Activated T-helper 1 cell treated with Interleukin-2 at 50 U/mL for 16 hours (primary cell): ENCODE data around the gene C1orf21.

Experiments used
- DNase-seq: peaks from one replicate; pipeline ENCODE4 v3.0.0-alpha.2; 2020; ENCODE audit warnings: low read depth

Gene C1orf21

GRCh38 chr1:184485751-184486723, 99.2 kb downstream of the C1orf21 start:
- DNase-seq: no peak

- DNase-seq: no peak
Measured at GRCh38 chr1:184486761-184487445, 100.1 kb downstream of the C1orf21 start.

- DNase-seq: no peak
Measured at GRCh38 chr1:184487531-184488193, 100.8 kb downstream of the C1orf21 start.

DNA sequence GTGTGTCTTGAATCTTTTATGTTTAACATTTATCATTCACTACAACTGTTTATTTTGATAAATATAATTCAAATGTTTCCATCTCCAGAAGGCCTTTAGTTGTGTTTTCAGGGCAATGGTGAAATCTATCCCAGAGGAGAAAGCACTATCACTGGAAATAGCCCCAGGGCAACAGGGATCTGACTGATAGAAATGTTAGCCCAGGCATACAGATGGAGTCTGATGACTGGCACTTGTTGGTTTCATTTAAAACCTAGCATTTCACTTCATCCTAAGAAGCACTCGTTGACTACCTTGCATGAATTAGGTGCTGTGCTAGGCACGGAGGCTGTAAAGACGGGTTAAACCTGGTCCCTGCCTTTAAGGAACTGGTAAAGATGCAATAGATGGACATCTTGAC, 103.1 kb downstream of the C1orf21 start:
- no peak for DNase-seq

GRCh38 chr1:184492536-184492935, 105.7 kb downstream of the C1orf21 start:
- no peak for DNase-seq

GRCh38 chr1:184493987-184494388, 107.2 kb downstream of the C1orf21 start:
- DNase-seq: no peak

GRCh38 chr1:184494929-184495328, 108.1 kb downstream of the C1orf21 start:
- no peak for DNase-seq

DNA sequence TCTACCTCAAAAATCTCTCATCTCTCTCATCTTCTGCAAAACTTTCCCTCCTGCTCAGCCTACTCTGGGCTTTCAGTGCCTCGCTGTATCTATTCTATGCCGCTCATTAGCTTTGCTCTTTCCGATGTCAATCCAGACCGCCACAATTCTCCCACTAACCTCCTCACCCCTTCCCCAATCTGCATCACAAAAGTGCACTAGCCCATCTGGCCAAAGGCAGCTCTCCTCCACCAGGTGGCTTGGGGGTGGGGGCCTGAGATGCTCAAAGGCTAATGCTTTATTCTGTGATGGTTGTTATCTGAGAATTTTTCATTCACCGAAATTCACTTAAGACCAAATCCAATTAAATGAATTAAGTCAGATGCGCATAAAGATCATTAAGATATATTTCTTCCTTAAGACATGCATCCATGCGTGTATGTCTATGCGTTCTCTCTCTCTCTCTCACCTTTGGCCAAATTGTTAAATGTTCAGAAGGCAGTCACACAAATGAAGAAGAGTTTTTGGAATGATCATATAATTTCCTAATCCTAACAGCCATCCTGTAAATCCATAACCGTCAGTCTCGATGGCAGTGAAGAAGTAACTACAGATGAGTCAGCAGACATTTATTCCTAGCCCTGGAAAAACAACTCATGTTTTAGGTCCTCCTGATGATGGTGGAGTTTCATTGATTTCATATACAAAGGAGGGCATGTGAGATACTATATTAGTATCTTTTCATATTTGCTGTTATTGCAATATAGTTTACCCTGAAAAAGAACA, 111.3 kb downstream of the C1orf21 start:
- DNase-seq: no peak

GRCh38 chr1:184499616-184500015, 112.8 kb downstream of the C1orf21 start:
- no peak for DNase-seq

GRCh38 chr1:184502161-184502560, 115.3 kb downstream of the C1orf21 start:
- no peak for DNase-seq

- no peak for DNase-seq
Measured at GRCh38 chr1:184503221-184503749, 116.5 kb downstream of the C1orf21 start.

GRCh38 chr1:184504040-184504954, 117.5 kb downstream of the C1orf21 start:
- DNase-seq: no peak

DNA sequence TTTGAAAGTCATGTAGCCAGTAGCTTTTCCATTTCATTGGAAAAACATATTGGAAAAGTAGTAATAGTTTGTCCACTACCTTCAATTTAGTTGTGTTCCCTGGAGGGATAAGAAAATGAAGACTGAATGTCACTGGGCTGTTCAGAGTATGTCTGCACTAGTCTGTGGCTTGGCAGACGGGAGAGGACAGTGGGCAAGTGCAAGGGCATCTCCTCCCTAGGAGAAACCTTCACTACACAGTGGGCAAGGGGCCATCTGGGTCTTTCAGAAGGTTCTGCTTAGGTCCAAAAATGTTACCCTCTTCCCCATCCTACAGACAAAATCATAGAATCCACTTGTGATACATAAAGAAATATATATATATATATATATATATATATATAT, 118.1 kb downstream of the C1orf21 start:
- no peak for DNase-seq

DNA sequence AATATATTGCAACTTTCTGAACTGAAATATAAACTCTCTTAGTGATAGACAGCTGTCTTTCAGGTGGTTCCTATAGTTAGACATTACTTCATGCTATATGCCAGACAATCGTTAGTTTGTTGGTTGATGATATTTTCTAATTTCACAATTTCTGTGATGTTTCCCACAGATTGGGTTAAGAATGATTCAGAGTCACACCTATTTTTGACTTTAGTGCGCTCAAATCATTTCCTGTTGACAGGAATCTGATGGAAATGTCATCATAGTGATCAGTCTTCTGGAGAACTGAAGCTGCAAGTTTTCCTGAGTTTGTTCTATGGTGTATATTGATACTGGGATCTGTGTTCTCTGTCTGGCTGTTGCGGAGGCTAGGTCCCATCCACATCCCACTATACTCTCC, 119.7 kb downstream of the C1orf21 start:
- DNase-seq: no peak

GRCh38 chr1:184507165-184507564, 120.3 kb downstream of the C1orf21 start:
- no peak for DNase-seq

DNA sequence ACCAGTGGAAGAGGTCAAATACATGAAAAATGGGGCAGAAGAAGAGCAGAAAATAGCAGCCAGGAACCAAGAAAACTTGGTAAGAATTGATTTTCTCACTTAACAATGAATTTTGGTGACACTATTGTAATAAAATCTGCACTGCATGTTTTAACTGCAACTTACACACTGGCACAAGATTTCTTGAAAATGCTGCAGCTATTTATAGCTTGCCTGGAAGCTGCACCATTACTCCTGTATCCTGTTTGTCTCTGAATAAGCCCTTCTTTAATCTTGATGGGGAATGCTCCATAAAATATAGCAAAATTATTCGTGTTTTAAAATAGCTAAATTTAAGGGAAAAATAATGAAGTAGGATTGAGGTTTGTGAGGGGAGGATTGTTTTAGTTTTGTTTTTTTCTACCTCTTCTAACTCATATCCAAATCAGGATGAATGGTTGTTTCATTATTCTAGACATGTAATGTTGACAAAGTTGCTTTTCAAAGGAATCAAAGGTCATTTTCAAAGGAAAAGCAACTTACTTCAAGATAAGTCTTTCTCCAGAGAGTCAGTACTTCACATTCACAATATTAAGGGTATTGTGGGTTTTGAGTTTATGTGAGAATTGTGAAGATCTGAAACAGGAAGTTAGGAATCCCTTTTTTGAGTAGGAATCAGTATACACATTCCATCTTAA, 120.9 kb downstream of the C1orf21 start:
- DNase-seq: no peak

GRCh38 chr1:184509105-184509504, 122.3 kb downstream of the C1orf21 start:
- no peak for DNase-seq

DNA sequence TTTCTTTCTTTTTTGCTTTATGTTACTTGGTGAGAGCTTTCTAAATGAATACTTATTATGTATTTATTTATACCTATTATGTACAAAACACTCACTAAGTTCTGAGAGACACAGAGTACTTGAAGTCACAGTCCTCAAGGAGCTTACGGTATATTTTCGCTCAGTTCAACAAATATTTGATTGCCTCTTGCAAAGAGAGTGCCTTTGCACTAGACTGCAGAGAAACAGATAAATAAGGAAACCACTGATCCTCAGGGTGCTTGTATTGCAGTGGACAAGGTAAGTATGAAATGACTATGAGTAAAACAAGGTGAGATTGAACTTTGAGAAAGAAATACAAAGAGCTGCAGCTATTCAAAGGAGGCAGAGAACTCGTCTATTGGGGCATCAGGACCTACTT, 123.3 kb downstream of the C1orf21 start:
- no peak for DNase-seq

DNA sequence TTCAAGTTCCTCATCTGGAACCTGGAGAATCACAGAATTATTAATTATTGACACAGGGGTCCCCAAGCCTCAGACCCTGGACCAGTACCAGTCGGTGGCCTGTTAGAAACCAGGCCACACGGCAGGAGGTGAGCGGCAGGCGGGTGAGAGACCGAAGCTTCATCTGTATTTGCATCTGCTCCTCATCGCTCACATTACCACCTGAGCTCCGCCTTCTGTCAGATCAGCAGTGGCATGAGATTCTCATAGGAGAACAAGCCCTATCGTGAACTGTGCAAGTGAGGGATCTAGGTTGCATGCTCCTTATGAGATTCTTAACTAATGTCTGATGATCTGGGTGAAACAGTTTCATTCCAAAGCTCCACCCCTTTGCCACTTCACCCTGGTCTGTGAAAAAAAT, 125.9 kb downstream of the C1orf21 start:
- DNase-seq: no peak

GRCh38 chr1:184513421-184513820, 126.6 kb downstream of the C1orf21 start:
- DNase-seq: no peak
